HUES6 (cell line): Measurements from ENCODE around the gene ACVRL1.

ENCODE experiments used
- H3K27ac ChIP-seq: 2 replicates; pipeline ENCODE4 v1.7.0; 2013; ENCODE audit warnings: low read depth, mild to moderate bottlenecking, low read length, inconsistent platforms
- H3K27me3 ChIP-seq: 2 replicates; pipeline ENCODE4 v1.6.1; 2013; ENCODE audit warnings: low read length; ENCODE audit not compliant: control insufficient read depth, insufficient read depth
- H3K36me3 ChIP-seq: 2 replicates; pipeline ENCODE4 v1.6.1; 2013; ENCODE audit warnings: low read length; ENCODE audit not compliant: control insufficient read depth, insufficient read depth
- H3K4me1 ChIP-seq: 2 replicates; pipeline ENCODE4 v1.6.1; 2013; ENCODE audit warnings: low read length; ENCODE audit not compliant: control insufficient read depth, insufficient read depth
- H3K4me3 ChIP-seq: 2 replicates; pipeline ENCODE4 v1.5.1; 2013; ENCODE audit warnings: low read depth, low read length
- H3K9ac ChIP-seq: one replicate; pipeline ENCODE4 v1.6.1; 2013; ENCODE audit warnings: mild to moderate bottlenecking, low read length
- H3K9me3 ChIP-seq: 2 replicates; pipeline ENCODE4 v1.6.1; 2013; ENCODE audit warnings: low read depth, low read length; ENCODE audit not compliant: control insufficient read depth, insufficient read depth

Gene ACVRL1

DNA sequence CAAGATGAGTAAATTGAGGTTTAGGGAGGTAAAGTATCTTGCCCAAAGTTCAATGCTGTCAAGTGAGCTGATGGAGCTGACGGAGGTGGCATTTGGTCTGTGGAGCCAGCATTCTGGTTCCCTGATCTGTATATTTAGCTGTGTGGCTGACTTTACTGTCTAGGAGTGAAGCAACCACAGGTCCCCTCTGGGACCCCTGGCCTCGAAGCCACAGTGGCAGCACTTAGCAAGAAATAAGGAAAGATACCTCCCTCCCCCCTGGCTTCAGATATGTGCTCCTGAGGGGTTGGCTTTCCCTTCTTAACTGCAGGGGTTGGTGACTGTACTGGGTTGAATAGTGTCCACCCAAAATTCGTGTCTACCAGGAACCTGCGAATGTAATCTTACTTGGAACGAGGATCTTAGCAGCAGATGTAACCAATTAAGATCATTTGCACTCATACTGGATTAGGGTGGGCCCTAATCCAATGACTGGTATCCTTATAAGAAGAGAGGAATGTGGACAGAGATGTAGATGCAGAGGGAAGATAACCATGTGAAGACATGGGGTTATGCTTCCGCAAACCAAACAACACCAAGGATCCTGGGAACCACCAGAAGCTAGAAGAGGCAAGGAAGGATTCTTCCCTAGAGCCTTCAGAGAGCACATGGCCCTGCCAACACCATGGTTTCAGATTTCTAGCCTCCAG lies 42.2 kb downstream of the ACVRL1 start:
- no peaks in the 10 kb centered on the region for H3K36me3 ChIP-seq
- H3K27me3 ChIP-seq: peaks cover 51% of the 10 kb centered on the region
- H3K4me3 ChIP-seq: no peak overlapping the region
- H3K9me3 ChIP-seq: peaks cover 10% of the 10 kb centered on the region
- peaks cover 12% of the 10 kb centered on the region for H3K4me1 ChIP-seq
- no peak overlapping the region for H3K9ac ChIP-seq
- no peak overlapping the region for H3K27ac ChIP-seq

DNA sequence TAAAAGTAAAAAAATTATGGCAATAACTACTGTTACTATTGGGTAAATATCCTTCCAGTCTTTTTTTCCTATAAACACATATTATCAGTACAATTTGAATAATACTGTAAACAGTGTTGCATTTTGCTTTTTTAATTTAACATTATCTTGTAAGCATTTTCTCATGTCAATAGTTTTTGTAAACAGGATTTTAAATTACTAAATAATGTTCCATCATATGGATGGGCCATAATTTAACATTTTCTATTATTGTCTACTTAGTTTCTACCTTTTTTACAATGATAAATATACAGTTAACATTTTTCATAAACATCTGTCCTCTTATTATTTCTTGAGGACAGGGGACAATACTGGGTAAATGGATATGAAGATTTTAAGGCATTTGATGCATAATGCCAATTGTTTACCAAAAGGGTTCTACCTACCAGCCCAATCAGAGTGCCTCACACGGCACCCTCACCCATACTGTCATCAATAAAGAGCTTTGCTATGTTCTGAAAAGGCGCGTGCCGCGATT lies 43.4 kb downstream of the ACVRL1 start:
- Histone ChIP-seq H3K4me3 (peak overlapping the region; percentile 84), H3K4me1 (peaks cover 12% of the 10 kb centered on the region), H3K9me3 (no peaks in the 10 kb centered on the region), H3K27ac (no peak overlapping the region), H3K27me3 (peaks cover 51% of the 10 kb centered on the region), H3K36me3 (no peaks in the 10 kb centered on the region), H3K9ac (peak overlapping the region; percentile 71)

DNA sequence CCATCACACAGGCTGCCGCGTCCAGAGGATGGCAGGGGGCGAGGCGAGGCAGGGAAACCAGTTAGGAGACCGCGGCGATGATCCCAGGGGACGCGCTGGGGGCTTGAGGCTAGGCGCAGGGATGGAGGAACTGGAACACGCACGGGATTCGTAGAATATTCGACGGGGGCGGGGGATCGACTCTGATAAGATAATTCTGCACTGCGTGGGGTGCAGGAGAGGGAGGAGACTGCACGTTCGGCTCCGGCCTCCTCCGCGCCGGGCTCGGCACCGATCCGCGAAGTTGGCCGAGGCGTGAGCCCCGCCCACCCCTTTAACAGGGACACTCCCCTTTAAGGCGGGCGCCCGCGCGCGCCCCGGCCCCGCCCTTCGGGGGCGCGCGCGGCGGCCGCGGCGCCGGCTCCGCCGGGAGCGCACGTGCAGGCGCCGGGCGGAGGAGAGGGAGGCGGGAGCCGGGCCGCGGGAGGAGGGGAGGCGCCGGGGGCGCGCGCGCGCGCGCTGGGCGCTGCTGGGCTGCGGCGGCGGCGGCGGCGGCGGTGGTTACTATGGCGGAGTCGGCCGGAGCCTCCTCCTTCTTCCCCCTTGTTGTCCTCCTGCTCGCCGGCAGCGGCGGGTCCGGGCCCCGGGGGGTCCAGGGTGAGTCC lies 44.0 kb downstream of the ACVRL1 start, which contains the start of gene ACVR1B:
Gene ACVR1B (plus strand): TSS at position 501 of the 644 bp plus-strand sequence. CDS start 45 bp downstream, at position 546.
- H3K27ac ChIP-seq: peak within 1 kb of the TSS; percentile 51; the same call in 1 of the 2 replicates
- peaks cover 51% of the 10 kb centered on the region for H3K27me3 ChIP-seq
- H3K4me1 ChIP-seq: peaks cover 12% of the 10 kb centered on the region
- no peaks in the 10 kb centered on the region for H3K9me3 ChIP-seq
- peak within 1 kb of the TSS; percentile 84 for H3K4me3 ChIP-seq
- H3K36me3 ChIP-seq: no peaks in the 10 kb centered on the region
- peak within 1 kb of the TSS; percentile 78 for H3K9ac ChIP-seq

- Histone ChIP-seq H3K36me3 (no peaks in the 10 kb centered on the region), H3K27me3 (peaks cover 50% of the 10 kb centered on the region), H3K27ac (peak overlapping the region; percentile 51; the same call in 1 of the 2 replicates), H3K4me1 (peaks cover 12% of the 10 kb centered on the region), H3K9ac (peak overlapping the region; percentile 78), H3K4me3 (peak overlapping the region; percentile 68), H3K9me3 (no peaks in the 10 kb centered on the region)
These were observed 44.8 kb downstream of the ACVRL1 start for GRCh38 chr12:51951843-51952722.

GRCh38 chr12:51953089-51953488 lies 45.8 kb downstream of the ACVRL1 start:
- H3K9ac ChIP-seq: no peak overlapping the region
- H3K4me3 ChIP-seq: peak overlapping the region; percentile 68
- no peaks in the 10 kb centered on the region for H3K9me3 ChIP-seq
- no peaks in the 10 kb centered on the region for H3K36me3 ChIP-seq
- peaks cover 40% of the 10 kb centered on the region for H3K27me3 ChIP-seq
- peaks cover 12% of the 10 kb centered on the region for H3K4me1 ChIP-seq
- no peak overlapping the region for H3K27ac ChIP-seq

GRCh38 chr12:51953864-51954263 lies 46.6 kb downstream of the ACVRL1 start:
- no peaks in the 10 kb centered on the region for H3K9me3 ChIP-seq
- peaks cover 12% of the 10 kb centered on the region for H3K4me1 ChIP-seq
- H3K36me3 ChIP-seq: no peaks in the 10 kb centered on the region
- peaks cover 34% of the 10 kb centered on the region for H3K27me3 ChIP-seq
- H3K4me3 ChIP-seq: no peak overlapping the region
- H3K27ac ChIP-seq: no peak overlapping the region
- H3K9ac ChIP-seq: no peak overlapping the region

DNA sequence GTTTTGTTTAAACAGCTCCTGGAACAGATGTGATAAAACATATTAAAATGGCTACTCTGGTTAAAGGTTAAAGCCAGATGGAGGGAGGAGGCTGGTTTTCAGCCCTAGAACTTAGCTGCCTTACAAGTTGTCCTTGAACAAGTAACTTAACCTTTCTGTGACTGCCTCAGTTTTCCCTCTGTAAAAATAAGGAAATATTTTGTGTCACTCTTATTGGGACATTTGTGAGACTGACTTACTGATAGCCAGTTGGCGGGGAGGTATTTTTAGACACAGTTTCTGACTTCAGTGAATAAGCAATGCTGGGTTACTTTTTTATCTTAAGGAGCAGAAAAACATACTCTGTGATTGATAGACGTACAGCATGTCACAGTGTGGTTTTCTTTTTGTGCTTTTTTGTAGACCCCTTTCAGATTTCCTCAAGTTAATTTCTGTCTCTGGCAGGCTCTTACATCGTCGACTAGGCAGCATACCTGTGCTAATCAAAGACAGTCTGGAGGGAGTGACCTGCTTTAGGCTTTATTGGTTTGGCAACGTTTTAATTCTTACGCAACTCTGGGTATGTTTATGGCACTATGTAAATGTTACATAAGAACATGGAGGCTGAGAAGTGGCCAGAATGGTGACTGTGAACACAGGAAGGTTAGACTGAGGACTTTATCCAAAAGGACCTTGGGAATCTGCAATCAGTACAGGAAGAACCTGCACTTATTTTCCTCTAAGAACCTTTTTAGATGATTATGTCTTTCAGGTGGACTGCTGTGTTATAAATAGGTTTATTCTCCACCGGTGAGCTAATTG lies 47.5 kb downstream of the ACVRL1 start:
- Histone ChIP-seq H3K4me1 (peaks cover 12% of the 10 kb centered on the region), H3K27me3 (peaks cover 25% of the 10 kb centered on the region), H3K9me3 (no peaks in the 10 kb centered on the region), H3K4me3 (no peak overlapping the region), H3K36me3 (no peaks in the 10 kb centered on the region), H3K27ac (no peak overlapping the region), H3K9ac (no peak overlapping the region)

- Histone ChIP-seq H3K9me3 (no peaks in the 10 kb centered on the region), H3K27ac (no peak overlapping the region), H3K4me3 (no peak overlapping the region), H3K36me3 (no peaks in the 10 kb centered on the region), H3K9ac (no peak overlapping the region), H3K27me3 (peaks cover 15% of the 10 kb centered on the region), H3K4me1 (peaks cover 12% of the 10 kb centered on the region)
These were observed 48.4 kb downstream of the ACVRL1 start for GRCh38 chr12:51955702-51956101.

DNA sequence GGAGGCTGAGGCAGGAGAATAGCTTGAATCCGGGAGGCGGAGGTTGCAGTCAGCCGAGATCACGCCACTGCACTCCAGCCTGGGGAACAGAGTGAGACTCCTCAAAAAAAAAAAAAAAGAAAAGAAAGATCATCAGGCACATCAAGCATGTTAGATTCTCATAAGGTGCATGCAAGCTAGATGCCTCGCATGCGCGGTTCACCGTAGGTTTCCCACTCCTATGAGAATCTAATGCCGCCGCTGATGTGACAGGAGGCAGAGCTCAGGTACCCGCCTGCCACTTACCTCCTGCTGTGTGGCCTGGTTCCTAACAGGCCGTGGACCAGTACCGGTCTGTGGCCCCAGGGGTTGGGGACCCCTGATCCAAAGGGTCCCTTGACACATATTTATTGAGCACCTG lies 51.2 kb downstream of the ACVRL1 start:
- no peaks in the 10 kb centered on the region for H3K9me3 ChIP-seq
- H3K27ac ChIP-seq: no peak overlapping the region
- H3K27me3 ChIP-seq: no peaks in the 10 kb centered on the region
- H3K4me1 ChIP-seq: peaks cover 8% of the 10 kb centered on the region; the same call in 1 of the 2 replicates
- H3K4me3 ChIP-seq: no peak overlapping the region
- 0 out of 2 replicates have a peak, but pooled peaks cover 2% of the 10 kb centered on the region for H3K36me3 ChIP-seq
- H3K9ac ChIP-seq: no peak overlapping the region

GRCh38 chr12:51959211-51959610 lies 51.9 kb downstream of the ACVRL1 start:
- no peaks in the 10 kb centered on the region for H3K27me3 ChIP-seq
- peaks cover 4% of the 10 kb centered on the region; the same call in 1 of the 2 replicates for H3K4me1 ChIP-seq
- H3K36me3 ChIP-seq: 0 out of 2 replicates have a peak, but pooled peaks cover 2% of the 10 kb centered on the region
- H3K9me3 ChIP-seq: no peaks in the 10 kb centered on the region
- H3K27ac ChIP-seq: no peak overlapping the region
- H3K9ac ChIP-seq: no peak overlapping the region
- no peak overlapping the region for H3K4me3 ChIP-seq
